OCI-LY7 (cell line): ENCODE data around the gene CABYR.

Source experiments
- CTCF ChIP-seq: fragments of 200-600 bp; sonication (generic); conservative IDR thresholded peaks from 2 replicates; pipeline ENCODE4 v1.5.1; 2014; ENCODE audit warnings: mild to moderate bottlenecking, antibody characterized with exemption, low read length, moderate library complexity, mixed read lengths
- EZH2phosphoT487 ChIP-seq: fragments of 200-600 bp; sonication (generic); IDR thresholded peaks from 2 replicates; pipeline ENCODE4 v1.6.1; 2018; ENCODE audit warnings: low read depth, borderline replicate concordance, mild to moderate bottlenecking, mixed run types, antibody characterized with exemption, low read length, moderate library complexity, mixed read lengths

DNA sequence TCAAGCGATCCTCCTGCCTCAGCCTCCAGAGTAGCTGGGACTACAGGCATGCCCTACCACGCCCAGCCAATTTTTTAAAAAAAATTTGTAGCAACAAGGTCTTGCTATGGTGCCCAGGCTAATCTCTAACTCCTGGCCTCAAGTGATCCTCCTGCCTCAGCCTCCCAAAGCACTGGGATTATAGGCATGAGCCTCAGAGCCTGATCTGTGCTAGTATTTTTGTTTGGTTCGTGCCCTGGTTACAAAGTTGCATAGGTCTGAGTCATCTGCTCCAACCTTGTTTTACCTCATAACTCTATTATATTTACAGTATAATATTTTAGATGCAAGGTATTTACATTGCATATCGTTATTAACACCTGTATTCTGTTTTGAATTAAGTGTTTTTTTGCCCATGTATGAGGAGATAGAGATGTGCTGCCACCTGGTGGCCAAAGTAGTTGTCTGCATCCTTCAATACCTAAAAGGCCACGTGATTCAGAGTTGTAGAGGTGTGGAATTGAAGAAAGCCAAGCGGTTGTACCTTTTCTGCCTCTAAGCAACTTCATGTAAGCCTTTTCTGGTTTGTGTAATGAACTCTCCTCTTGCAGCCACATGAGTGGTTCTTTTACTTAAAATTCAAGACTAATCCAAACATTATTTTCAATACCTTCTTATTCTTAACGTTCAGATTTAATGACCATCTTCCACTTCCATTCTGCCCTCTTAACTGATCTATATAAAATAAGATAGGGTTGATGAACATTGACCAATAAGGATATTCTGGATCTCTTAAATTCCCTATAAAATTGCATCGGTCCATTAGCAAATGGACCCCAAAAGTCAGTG is 19.9 kb upstream of the CABYR start:
- TF ChIP-seq EZH2phosphoT487 (no peak), CTCF (peak; percentile 96)
